GM18505 (cell line): ENCODE results near the gene NEO1.

Experiments
- ATAC-seq: cut with Tn5 transposase; IDR thresholded peaks from one replicate; pipeline ENCODE4 v1.9.1; 2021; ENCODE audit not compliant: unreplicated experiment
- POLR2A ChIP-seq: IDR thresholded peaks from 4 replicates; pipeline ENCODE4 v1.6.1; 2011; ENCODE audit warnings: borderline replicate concordance; ENCODE audit not compliant: insufficient read depth, insufficient read length; ENCODE audit errors: extremely low read depth

The NEO1 gene

DNA sequence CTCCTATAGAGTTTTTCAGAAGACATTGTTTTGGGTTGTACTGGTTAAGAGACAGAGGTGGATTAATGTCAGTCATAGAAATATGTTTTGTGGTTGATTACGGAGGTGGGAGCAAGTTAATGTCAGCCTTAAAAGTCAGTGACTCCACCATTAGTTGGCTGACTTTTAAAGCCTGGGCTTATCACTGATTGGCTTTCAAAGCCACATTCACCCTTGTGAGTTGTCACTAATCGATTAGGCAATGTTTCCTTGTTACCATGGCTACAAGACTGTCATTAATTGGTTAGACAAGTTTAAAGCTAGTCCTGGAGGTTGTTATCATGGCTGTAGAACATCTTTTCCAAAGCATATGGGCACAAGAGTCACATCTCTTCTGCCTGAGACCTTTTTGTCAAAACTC is 73.0 kb downstream of the NEO1 start:
- TF ChIP-seq POLR2A: no peak
- no peak for ATAC-seq

DNA sequence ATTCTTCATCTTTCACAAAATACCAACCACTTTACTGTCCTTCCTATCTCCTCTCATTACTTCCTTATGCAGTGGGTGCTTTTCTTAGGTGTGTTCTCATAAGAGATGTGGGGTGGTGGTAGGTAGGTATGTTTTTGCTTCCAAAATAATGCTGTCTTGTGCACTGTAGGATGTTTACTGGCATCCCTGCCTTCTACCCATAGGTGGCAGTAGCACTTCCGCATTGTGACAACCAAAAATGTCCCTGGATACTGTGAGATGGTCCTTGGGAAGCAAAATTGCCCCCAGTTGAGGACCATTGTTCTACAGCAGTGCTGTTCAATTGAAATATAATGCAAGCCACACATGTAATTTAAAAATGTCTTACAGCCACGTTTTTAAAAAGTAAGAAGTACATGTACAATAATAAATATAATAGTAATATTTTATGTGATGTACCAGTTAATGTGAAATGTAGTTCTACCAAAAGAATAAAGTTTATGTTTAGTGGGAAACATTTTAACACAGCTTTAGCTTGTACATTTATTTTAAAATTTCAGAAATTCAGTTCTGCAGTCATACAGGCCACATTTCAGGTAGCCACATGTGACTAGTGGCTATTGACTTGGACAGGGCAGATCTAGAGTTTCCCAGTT is 75.2 kb downstream of the NEO1 start:
- TF ChIP-seq POLR2A: no peak
- no peak for ATAC-seq

DNA sequence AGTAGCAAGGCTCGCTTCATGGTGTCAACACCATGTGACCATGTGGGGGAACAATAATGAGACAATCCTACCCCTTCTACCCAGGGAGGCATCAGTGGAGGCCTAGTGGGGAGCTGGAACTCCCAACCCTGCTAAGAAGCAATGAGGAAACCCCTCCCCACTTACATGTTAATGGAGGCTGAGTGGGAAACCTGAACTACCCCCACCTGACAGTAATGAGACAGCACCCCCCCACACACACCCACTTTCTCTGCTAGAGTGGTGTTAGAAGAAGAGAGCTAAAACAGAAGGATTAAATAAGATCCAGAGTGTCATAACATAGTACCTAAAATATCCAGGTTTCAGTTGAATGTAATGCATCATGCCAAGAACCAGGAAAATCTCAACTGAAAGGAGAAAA is 78.6 kb downstream of the NEO1 start:
- ATAC-seq: no peak
- TF ChIP-seq POLR2A: no peak

DNA sequence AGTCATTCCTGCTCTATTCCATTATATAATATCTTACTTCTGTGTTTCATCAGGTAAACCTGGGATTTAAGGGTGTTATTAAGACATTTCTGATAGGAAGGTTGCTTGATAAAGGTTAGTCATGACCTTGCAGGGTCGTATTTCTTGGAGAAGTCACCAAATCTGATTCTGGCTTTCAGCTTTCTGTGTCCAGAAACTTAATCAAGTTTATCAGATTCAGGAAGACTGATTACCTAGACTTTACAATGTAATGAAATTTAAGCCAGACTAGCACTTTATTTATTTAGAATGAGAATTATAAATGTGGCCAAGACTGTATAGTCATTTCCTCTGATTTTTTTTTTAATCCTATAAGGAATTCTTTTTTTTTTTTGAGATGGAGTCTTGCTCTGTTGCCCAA is 81.9 kb downstream of the NEO1 start:
- ATAC-seq: no peak
- TF ChIP-seq POLR2A: no peak

DNA sequence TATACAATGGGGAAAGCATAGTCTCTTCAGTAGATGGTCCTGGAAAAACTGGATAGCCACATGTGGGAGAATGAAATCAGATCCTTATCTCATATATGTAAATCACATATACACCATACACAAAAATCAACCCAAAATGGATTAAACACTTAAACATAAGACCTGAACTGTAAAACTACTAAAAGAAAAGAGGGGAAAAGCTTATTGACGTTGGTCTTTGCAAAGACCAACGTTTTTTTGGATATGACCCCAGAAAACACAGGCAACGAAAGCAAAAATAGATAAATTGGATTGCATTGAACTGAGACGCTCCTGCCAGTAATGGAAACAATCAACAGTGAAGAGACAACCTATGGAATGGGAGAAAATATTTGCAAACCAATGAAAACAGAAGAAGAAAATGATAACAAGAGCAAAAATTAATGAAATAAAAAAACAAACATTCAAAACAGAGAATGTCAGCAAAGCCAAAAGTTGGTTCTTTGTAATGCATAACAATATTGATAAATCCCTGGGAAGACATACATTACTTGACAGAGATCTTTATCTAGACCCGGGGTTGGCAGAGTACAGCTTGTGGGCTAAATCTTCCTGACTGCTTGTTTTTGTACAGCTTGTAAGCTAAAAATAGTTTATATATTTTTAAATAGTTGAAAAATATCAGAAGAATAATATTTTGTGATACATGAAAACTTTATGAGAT is 86.9 kb downstream of the NEO1 start:
- ATAC-seq: no peak
- TF ChIP-seq POLR2A: no peak

DNA sequence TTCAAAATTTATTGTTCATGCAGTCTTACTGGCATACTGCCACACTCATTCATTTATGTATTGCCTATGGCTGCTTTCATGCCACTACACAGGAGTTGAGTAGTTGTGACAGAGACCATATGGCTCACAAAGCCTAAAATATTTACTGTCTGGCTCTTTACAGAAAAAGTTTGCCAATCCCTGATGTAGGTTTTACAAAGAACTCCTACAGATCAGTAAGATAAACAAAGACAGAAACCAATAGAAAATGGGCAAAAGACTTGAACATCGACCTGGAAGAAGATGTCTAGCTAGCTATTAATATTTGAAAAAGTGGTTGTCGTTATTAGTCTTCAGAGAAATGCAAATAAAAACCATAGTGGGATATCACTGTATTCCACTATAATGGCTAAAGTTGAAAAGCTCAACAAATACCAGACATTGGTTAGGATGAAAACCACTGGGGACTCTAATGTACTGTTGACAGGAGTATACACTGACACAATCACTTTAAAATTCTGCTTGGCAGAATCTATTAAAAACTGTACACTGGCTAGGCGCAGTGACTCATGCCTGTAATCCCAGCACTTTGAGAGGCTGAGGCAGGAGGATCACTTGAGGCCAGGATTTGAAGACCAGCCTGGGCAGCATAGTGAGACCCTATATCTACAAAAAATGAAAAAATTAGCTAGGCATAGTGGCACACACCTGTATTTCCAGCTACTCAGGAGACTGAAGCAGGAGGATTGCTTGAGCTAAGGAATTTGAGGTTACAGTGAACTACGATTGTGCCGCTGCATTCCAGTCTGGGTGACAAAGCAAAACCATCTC is 87.7 kb downstream of the NEO1 start:
- no peak for ATAC-seq
- no peak for TF ChIP-seq POLR2A

DNA sequence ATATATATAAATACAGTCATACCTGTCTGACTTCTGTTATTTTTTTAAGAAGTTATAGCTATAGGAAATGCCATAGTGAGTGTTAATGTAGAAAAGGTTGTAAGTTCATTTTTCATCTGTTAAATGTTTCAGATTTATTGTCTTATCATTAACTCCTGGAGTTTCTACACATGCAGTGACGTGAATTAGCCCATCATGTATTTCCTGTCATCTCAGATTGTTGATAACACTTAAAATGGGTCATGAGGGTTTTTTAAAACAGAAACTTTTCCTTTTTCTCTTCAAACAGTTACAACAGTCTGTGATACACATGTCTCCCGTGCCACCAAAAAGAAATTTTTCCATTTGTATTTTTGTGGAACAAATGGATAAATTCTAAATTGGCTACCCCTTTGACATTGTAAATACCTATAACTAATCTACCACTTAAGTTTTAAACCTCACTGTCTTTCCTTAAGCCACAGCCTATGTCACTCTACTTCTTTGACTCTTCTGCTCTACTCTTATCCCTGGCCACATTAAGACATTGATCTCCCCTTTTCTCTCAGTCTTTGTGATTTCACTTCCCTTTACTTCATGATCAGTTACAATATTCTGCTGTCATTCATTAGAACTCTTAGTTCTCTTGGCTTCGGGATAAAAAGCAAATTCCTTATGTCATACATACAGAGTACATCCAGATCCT is 89.1 kb downstream of the NEO1 start:
- TF ChIP-seq POLR2A: no peak
- ATAC-seq: no peak

DNA sequence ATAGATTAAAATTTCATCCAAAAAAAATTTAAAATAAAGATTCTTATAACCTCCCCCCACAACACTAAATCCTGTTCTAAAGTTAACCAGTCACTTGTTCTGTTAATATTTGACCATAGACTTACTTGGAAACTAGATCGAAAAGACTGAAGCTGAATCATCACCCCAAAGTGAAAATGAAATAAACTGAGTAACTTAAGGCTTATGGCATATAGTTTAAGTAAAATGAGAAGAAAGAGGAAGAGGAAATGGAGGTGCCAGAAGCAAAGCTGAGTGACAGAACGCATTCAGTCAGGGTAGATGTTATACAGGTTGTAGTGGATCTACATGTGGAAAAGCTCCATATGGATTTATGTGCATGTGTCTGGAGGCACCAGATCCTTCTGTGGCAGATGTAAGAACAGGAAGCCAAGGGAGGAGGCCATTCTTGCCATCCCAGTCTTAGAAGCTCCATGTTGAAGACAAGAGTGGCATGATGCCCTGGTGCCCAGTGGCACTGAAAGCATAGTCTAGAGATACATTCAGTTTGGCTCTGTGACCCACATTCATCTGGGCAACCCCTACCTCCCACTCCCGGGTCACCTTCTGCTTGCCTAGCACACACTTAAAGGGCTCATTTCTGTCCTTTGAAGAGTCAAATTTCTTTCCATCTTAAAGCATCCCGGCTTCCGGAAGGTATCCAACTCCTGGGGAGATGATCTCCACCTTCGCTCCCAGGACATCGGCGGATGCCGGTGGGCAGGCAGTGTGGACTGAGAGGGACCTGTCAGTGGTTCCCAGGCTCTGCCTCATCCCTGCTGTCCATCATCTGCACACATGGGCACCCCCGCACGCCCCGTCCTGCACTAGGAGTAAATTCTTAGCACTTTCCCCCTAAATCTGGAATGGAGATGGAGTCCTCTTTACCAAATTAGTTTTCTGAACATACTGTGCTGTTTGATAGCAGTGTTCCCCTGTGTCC is 90.8 kb downstream of the NEO1 start:
- no peak for TF ChIP-seq POLR2A
- no peak for ATAC-seq

DNA sequence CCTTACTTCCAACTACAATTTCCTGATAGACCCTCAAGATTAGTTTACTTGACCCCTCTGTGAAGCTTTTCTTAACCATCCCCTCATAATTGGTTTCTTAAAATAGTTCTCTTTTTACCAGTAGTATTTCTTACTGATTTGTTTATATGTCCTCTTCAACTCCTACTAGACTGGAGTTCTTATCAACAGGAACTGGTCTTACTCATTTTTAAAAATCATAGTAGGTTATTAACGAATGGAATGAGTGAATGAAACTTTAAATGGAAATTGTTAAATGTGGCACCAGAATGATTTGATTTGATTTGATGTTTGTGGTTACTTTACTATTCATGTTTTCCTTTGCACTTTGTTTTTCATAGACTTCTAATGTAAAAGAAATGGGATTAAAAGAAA is 91.5 kb downstream of the NEO1 start:
- no peak for ATAC-seq
- no peak for TF ChIP-seq POLR2A

DNA sequence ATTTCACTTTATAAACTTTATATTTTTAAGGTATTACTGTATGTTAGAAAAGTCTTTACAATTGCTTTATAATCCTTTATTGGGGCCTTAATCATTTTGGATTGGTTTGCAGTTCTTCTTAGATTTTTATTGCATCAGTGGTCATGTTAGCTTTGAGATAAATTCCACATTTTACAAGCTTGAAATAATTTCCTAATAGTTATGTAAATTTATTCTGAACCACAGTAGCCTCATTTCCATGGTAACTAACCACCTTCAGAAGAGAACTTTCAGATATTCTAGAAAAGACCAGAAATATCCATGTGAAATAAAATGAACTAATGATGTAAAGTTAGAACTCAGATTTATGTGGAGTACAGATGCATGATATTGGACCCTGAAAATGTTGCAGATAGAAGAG is 94.2 kb downstream of the NEO1 start:
- no peak for TF ChIP-seq POLR2A
- no peak for ATAC-seq

DNA sequence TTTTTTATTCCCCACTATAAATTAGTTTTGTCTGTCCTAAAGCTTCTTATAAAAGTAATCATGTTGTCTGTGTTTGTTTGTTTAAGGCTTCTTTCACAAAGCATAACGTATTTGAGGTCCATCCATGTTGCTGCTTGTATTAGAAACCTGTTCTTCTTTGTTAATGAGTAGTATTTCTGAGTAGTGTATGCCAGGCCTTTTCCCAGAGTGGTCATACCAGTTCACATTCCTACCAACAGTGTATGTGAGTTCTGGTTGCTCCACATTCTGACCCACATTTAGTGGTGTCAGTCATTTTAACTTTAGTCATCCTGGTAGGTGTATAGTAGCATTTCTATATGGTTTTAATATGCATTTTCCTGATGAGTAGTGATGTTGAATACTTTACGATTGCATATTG is 98.6 kb downstream of the NEO1 start:
- ATAC-seq: no peak
- no peak for TF ChIP-seq POLR2A

DNA sequence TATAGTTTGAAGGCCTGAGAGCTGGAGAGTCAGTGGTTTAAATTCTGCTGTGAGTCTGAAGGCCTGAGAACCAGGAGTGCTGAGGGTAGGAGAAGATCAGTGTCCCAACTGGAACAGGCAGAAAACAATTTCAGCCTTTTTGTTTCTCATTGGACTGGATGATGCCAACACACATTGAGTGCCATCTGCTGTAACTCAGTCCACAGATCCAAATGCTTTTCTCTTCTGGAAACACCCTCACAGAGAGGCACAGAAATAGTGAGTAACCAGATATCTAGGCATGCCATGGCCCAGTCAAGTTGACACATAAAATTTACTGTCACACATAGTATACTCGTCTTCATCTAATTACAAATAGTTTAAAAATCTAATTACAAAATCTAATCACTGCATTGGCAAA is 100.8 kb downstream of the NEO1 start:
- TF ChIP-seq POLR2A: no peak
- ATAC-seq: no peak
